ENCODE results near the gene GRB14.
A peak's percentile ranks its signal among the peaks of the same experiment; 100 is the strongest.

Gene GRB14

GRCh38 chr2:164620873-164621763, at the start of gene GRB14:
Gene GRB14 (minus strand): TSS chr2:164621482. CDS start chr2:164621309, 173 bp downstream.
- peak within 1 kb of the TSS; percentile 68 for H3K4me3 ChIP-seq (ENCODE audit: low read depth, low read length)
- ChIA-PET POLR2A (no interaction called here), CTCF (interaction anchor here (0.8 to 1.6 kb wide), 2 partner anchors 9 to 12 kb away, joined by 4 to 5 read pairs; no protein-coding TSS in a partner anchor)
- DNase-seq (ENCODE audit: low read depth, low spot score) = no peak
- no peak for TF ChIP-seq CTCF (IDR thresholded peaks at IDR 0.05; ENCODE audit: insufficient read depth, low read length, missing control alignments)

GRCh38 chr2:164669291-164669690, 48.0 kb upstream of the GRB14 start:
- no peak for DNase-seq (ENCODE audit: low read depth, low spot score)
- ChIA-PET POLR2A (no interaction called here), CTCF (no interaction called here)
- TF ChIP-seq CTCF (IDR thresholded peaks at IDR 0.05; ENCODE audit: insufficient read depth, low read length, missing control alignments) = no peak
- H3K4me3 ChIP-seq (ENCODE audit: low read depth, low read length) = no peak overlapping the region

GRCh38 chr2:164667566-164667965, 46.3 kb upstream of the GRB14 start:
- ChIA-PET CTCF (no interaction called here), POLR2A (no interaction called here)
- no peak overlapping the region for H3K4me3 ChIP-seq (ENCODE audit: low read depth, low read length)
- no peak for TF ChIP-seq CTCF (IDR thresholded peaks at IDR 0.05; ENCODE audit: insufficient read depth, low read length, missing control alignments)
- no peak for DNase-seq (ENCODE audit: low read depth, low spot score)

- ChIA-PET CTCF (interaction anchor here (1.4 kb wide), 1 partner anchor 12 kb away, joined by 4 read pairs; no protein-coding TSS in a partner anchor), POLR2A (no interaction called here)
- no peak for DNase-seq (ENCODE audit: low read depth, low spot score)
- TF ChIP-seq CTCF (IDR thresholded peaks at IDR 0.05; ENCODE audit: insufficient read depth, low read length, missing control alignments) = no peak
- no peak overlapping the region for H3K4me3 ChIP-seq (ENCODE audit: low read depth, low read length)
Observed at GRCh38 chr2:164664070-164664469, 42.8 kb upstream of the GRB14 start.

GRCh38 chr2:164662868-164663631, 41.8 kb upstream of the GRB14 start:
- DNase-seq (ENCODE audit: low read depth, low spot score) = peak; percentile 12
- ChIA-PET CTCF (no interaction called here), POLR2A (no interaction called here)
- no peak overlapping the region for H3K4me3 ChIP-seq (ENCODE audit: low read depth, low read length)
- no peak for TF ChIP-seq CTCF (IDR thresholded peaks at IDR 0.05; ENCODE audit: insufficient read depth, low read length, missing control alignments)

GRCh38 chr2:164662066-164662465, 40.8 kb upstream of the GRB14 start:
- no peak for DNase-seq (ENCODE audit: low read depth, low spot score)
- no peak overlapping the region for H3K4me3 ChIP-seq (ENCODE audit: low read depth, low read length)
- ChIA-PET POLR2A (no interaction called here), CTCF (no interaction called here)
- TF ChIP-seq CTCF (IDR thresholded peaks at IDR 0.05; ENCODE audit: insufficient read depth, low read length, missing control alignments) = no peak
